A673 (cell line): ENCODE data around the gene LAMA5.

ENCODE experiments used
- CTCF ChIP-seq: fragments of 300-800, 200-600 bp; sonication (generic); conservative IDR thresholded peaks from 2 replicates; pipeline ENCODE4 v1.5.1; 2017; ENCODE audit warnings: low read depth, mild to moderate bottlenecking, antibody characterized with exemption, low read length, moderate library complexity, mixed read lengths
- EZH2 ChIP-seq: fragments of 200-600 bp; sonication (generic); IDR thresholded peaks from 2 replicates; pipeline ENCODE4 v1.6.1; 2017; ENCODE audit warnings: borderline replicate concordance, low read depth, mild to moderate bottlenecking, mixed read lengths, antibody characterized with exemption, low read length; ENCODE audit not compliant: poor library complexity, severe bottlenecking

DNA sequence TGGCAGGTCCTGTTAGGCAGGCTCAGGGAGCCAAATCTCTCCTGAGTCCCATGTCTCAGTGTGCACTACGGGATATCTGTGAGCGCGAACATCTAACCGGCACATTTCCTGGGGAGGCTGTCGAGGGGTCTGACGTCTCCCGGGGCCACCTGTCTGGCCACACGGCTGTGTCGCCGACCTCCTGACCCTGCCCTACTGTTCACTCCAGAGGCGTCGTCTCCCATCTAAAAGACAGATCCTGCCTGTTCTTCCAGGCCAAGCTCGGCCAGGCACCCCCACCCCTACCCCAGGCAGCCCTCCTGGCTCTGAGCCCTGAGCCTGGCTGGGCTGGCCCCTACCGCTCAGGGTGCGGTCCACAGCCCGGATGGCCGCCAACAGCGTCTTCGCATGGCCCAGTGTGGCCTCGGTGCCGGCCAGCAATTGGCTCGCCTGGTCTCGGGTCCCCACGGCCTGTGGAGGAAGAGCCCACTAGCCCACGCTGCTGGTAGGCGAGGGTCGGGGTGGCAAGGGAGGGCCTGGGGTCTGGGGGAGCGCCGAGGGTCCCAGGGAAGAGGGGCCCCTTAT is 47.7 kb downstream of the LAMA5 start:
- TF ChIP-seq CTCF, result no peak
- no peak for TF ChIP-seq EZH2
